Osteocyte (in vitro differentiated cells): ENCODE results near the gene MAP3K20. TPM values are rescaled to one million over a fixed set of nuclear protein-coding genes. Genes with fewer than 3 reads are reported as not detected.

Experiments used
- DNase-seq: peaks from one replicate; pipeline ENCODE4 v3.0.0; 2021; ENCODE audit warnings: mixed read lengths; ENCODE audit not compliant: unreplicated experiment; ENCODE audit errors: extremely low spot score
- H3K27ac Mint-ChIP-seq: one replicate; pipeline ENCODE4 v1.8.0; 2021; ENCODE audit warnings: mild to moderate bottlenecking, mixed read lengths; ENCODE audit not compliant: unreplicated experiment
- H3K27me3 Mint-ChIP-seq: one replicate; pipeline ENCODE4 v1.8.0; 2021; ENCODE audit warnings: mixed read lengths; ENCODE audit not compliant: unreplicated experiment
- H3K36me3 Mint-ChIP-seq: one replicate; pipeline ENCODE4 v1.8.0; 2021; ENCODE audit warnings: mixed read lengths; ENCODE audit not compliant: unreplicated experiment
- H3K4me1 Mint-ChIP-seq: one replicate; pipeline ENCODE4 v1.8.0; 2021; ENCODE audit warnings: mixed read lengths; ENCODE audit not compliant: unreplicated experiment
- H3K4me3 Mint-ChIP-seq: one replicate; pipeline ENCODE4 v1.8.0; 2021; ENCODE audit warnings: mild to moderate bottlenecking, moderate library complexity, mixed read lengths; ENCODE audit not compliant: unreplicated experiment
- H3K9me3 Mint-ChIP-seq: one replicate; pipeline ENCODE4 v1.8.0; 2021; ENCODE audit warnings: mixed read lengths; ENCODE audit not compliant: unreplicated experiment
- total RNA-seq: library from RNA; stranded (reverse); gene quantifications from 2 replicates; pipeline ENCODE4 v1.2.1, GENCODE V29; 2021
- TF ChIP-seq, protein P1 (sequence below): fragments of 200-600 bp; sonication (generic); IDR thresholded peaks from 2 replicates; pipeline ENCODE4 v1.5.0; 2021; ENCODE audit warnings: antibody characterized with exemption, mild to moderate bottlenecking, moderate library complexity

MAP3K20 gene
- total RNA-seq, 1 donor from 2014 or later: 57.4 TPM

DNA sequence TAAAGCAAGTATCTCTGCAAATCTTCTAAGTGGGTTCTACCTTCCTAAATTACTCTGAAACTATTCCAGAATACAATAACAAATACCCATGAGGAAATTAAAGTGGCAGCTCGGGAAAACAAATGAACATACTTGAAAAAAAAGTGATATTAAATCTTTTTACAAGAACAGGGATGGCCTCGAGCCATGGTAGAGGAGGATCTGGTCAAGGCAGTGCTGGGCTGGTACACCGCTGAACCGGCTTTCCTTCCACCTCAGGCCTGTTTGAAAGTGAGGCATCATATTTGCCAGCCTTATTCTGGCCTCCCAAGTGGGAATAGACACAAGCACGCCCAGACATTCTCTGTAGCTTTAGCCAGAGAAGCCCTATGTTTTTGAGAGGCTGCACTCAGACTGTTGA is 154.5 kb downstream of the MAP3K20 start:
- H3K27ac Mint-ChIP-seq: no peak overlapping the region
- TF ChIP-seq, protein P1, sequence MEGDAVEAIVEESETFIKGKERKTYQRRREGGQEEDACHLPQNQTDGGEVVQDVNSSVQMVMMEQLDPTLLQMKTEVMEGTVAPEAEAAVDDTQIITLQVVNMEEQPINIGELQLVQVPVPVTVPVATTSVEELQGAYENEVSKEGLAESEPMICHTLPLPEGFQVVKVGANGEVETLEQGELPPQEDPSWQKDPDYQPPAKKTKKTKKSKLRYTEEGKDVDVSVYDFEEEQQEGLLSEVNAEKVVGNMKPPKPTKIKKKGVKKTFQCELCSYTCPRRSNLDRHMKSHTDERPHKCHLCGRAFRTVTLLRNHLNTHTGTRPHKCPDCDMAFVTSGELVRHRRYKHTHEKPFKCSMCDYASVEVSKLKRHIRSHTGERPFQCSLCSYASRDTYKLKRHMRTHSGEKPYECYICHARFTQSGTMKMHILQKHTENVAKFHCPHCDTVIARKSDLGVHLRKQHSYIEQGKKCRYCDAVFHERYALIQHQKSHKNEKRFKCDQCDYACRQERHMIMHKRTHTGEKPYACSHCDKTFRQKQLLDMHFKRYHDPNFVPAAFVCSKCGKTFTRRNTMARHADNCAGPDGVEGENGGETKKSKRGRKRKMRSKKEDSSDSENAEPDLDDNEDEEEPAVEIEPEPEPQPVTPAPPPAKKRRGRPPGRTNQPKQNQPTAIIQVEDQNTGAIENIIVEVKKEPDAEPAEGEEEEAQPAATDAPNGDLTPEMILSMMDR: no peak
- peaks cover 28% of the 10 kb centered on the region for H3K36me3 Mint-ChIP-seq
- H3K4me1 Mint-ChIP-seq: no peaks in the 10 kb centered on the region
- no peak overlapping the region for H3K4me3 Mint-ChIP-seq
- H3K27me3 Mint-ChIP-seq: no peaks in the 10 kb centered on the region
- H3K9me3 Mint-ChIP-seq: no peaks in the 10 kb centered on the region
- DNase-seq: no peak

DNA sequence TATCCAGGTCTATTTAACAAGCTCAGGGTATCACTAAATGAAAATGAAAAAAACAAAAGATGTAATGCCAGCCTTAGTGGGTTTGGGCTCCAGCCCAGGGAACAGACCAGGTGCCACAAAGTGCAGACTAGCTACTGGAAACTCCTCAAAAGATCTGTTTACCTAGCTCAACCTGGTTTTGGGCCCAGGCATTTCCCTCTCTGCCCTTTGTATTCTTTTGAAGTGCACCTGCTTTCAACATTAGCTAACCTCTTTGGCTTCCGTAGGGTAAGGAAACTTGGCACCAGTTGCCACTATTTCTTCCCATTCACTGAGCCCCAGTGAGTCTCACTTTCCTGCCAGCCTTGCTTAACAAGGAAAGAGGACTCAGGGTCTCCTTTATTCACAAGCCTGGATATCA is 155.4 kb downstream of the MAP3K20 start:
- no peak overlapping the region for H3K4me3 Mint-ChIP-seq
- peaks cover 31% of the 10 kb centered on the region for H3K36me3 Mint-ChIP-seq
- H3K4me1 Mint-ChIP-seq: no peaks in the 10 kb centered on the region
- H3K27me3 Mint-ChIP-seq: no peaks in the 10 kb centered on the region
- no peak for DNase-seq
- TF ChIP-seq, protein P1: no peak
- H3K27ac Mint-ChIP-seq: no peak overlapping the region
- no peaks in the 10 kb centered on the region for H3K9me3 Mint-ChIP-seq

DNA sequence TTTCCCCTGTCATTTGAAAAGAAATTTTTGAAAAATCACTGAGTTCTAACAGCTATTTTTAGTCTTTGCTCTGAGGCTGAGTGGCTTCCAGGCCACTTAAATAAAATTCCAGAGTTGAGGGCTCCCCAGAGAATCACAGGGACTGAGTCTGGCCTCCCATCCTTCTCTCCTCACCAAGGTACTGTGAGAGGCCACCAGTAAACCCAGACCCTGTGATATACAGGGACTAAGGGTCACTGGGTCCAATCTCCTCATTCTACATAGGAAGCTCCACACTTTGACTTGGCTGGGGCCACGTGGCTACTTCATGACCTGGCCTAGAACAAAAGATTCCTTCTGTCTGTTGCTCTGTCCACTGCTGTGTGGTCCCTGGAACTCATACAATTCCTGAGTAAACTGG is 155.8 kb downstream of the MAP3K20 start:
- Mint-ChIP-seq H3K27ac (no peak overlapping the region), H3K4me1 (no peaks in the 10 kb centered on the region), H3K27me3 (no peaks in the 10 kb centered on the region), H3K9me3 (no peaks in the 10 kb centered on the region), H3K36me3 (peaks cover 31% of the 10 kb centered on the region), H3K4me3 (no peak overlapping the region)
- no peak for DNase-seq
- TF ChIP-seq, protein P1: no peak

DNA sequence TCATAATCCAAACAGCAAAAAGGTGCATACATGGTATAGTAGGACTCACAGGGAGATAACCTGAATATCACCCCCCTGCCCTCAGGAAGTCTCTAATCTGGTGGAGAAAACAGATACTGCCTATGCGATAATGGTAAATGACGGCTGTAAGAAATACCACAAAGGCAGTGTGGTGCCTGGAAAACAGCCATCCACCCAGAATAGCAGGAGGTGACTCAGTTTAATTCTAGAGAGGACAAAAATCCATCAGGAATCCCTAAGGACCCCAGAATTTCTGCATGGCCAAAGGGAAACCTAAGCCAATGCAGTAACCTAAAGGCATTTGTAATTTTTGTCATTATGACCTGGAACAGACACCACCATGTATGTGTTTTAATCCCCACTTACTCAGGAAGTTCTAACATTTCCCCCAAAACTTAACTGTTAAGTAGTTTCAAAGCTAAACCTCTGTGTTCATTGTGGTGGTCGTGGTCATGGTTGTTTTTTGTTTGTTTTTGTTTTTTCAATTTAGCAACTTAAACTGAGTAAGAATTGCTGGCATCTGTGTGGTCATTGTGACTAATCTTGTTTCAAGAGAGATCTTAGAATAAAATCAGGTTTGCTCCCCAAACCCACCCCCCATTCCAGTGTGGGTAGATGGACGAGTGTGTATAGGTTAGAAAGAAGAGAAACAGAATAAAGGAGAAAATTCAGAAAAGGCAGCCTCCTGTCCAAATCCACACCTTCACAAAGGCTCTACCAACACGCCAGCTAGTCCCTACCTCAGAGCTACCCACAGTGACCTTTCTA is 157.5 kb downstream of the MAP3K20 start:
- no peak for DNase-seq
- no peaks in the 10 kb centered on the region for H3K27me3 Mint-ChIP-seq
- H3K9me3 Mint-ChIP-seq: no peaks in the 10 kb centered on the region
- H3K36me3 Mint-ChIP-seq: peaks cover 32% of the 10 kb centered on the region
- no peak overlapping the region for H3K27ac Mint-ChIP-seq
- no peak overlapping the region for H3K4me3 Mint-ChIP-seq
- no peaks in the 10 kb centered on the region for H3K4me1 Mint-ChIP-seq
- TF ChIP-seq, protein P1: no peak

DNA sequence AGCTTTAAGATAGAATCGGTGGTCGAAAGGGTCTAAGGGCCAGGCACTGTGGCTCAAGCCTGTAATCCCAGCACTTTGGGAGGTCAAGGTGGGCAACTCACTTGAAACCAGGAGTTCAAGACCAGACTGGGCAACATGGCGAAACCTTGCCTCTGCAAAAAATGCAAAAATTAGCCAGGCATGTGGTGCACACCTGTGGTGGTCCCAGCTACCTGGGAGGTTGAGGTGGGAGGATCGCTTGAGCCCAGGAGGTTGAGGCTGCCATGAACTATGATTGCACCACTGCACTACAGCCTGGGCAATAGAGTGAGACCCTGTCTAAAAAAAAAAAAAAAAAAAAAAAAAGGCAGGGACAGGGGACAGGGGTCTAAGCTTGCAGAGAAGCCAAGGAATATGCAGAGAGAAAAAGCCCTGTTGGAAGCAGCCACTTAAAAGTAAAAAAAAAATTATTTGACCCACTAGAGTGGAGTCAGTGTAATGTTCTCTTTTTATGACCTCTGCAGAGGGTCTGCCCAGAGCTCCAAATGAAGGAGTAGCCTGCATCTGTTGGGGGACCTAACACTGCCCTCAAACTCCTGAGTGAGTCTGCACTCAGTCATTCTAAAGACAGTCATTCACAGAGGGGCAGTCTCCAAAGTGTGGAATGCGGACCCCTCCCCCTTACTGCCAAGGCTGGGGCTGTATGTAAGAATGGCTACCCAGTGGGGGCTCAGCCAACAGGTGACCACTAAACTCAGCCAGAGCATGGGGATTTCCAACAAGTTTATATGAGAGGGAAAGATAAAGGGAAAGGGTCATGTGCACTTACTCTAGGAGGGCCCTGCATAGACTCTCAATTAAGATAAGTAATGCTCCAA is 160.5 kb downstream of the MAP3K20 start:
- H3K27me3 Mint-ChIP-seq: no peaks in the 10 kb centered on the region
- no peak for DNase-seq
- H3K4me3 Mint-ChIP-seq: no peak overlapping the region
- peaks cover 39% of the 10 kb centered on the region for H3K36me3 Mint-ChIP-seq
- no peaks in the 10 kb centered on the region for H3K4me1 Mint-ChIP-seq
- no peaks in the 10 kb centered on the region for H3K9me3 Mint-ChIP-seq
- H3K27ac Mint-ChIP-seq: no peak overlapping the region
- TF ChIP-seq, protein P1: no peak
